Immature natural killer cell (primary cell): Measurements from ENCODE around the gene STRN3. TPM values are rescaled to one million over a fixed set of nuclear protein-coding genes. Genes with fewer than 3 reads are reported as not detected.
A peak's percentile ranks its signal among the peaks of the same experiment; 100 is the strongest.

Experiments used
- DNase-seq, 3 donors: peaks; one replicate each; pipeline ENCODE4 v3.0.0; 2022; ENCODE audit warnings: mixed read lengths in 1 of 3
- H3K27ac Mint-ChIP-seq, 6 donors: one replicate each; pipeline ENCODE4 v1.8.0; 2020; ENCODE audit warnings: mixed read lengths in 6 of 6, mild to moderate bottlenecking in 5 of 6, inconsistent platforms in 4 of 6, moderate library complexity in 3 of 6
- H3K27me3 Mint-ChIP-seq, 3 donors: one replicate each; pipeline ENCODE4 v1.8.0; 2020 to 2021; ENCODE audit warnings: low read depth in 3 of 3, mild to moderate bottlenecking in 3 of 3, mixed read lengths in 3 of 3, moderate library complexity in 3 of 3, inconsistent platforms in 1 of 3
- H3K36me3 Mint-ChIP-seq, 3 donors: one replicate each; pipeline ENCODE4 v1.8.0; 2020; ENCODE audit warnings: mixed read lengths in 3 of 3, inconsistent platforms in 2 of 3, mild to moderate bottlenecking in 2 of 3
- H3K4me1 Mint-ChIP-seq, 2 donors: one replicate each; pipeline ENCODE4 v1.8.0; 2020; ENCODE audit warnings: inconsistent platforms in 2 of 2, mild to moderate bottlenecking in 2 of 2, mixed read lengths in 2 of 2, moderate library complexity in 1 of 2
- H3K4me3 Mint-ChIP-seq, 5 donors: one replicate each; pipeline ENCODE4 v1.8.0; 2020; ENCODE audit warnings: mild to moderate bottlenecking in 5 of 5, mixed read lengths in 5 of 5, inconsistent platforms in 3 of 5, moderate library complexity in 3 of 5
- H3K9me3 Mint-ChIP-seq, 6 donors: one replicate each; pipeline ENCODE4 v1.8.0; 2020; ENCODE audit warnings: mild to moderate bottlenecking in 6 of 6, mixed read lengths in 6 of 6, inconsistent platforms in 4 of 6, moderate library complexity in 3 of 6
- polyA plus RNA-seq, 3 donors: library from polyadenylated mRNA; unstranded; fragments of 300-500 nt; fragmentation: Illumina TruSeq; gene quantifications; one replicate each; pipeline ENCODE4 v1.2.3, GENCODE V29; 2021

STRN3 gene
- polyA plus RNA-seq, 3 donors from 2014 or later: 2.8 to 3.7 TPM; not detected in 1

- Mint-ChIP-seq H3K4me1 (peaks cover 24 to 40% of the 10 kb centered on the region in 2 donors), H3K9me3 (no peaks in the 10 kb centered on the region), H3K4me3 (peak overlapping the region; percentile 97 to 100 (median 99)), H3K36me3 (peaks cover 0 to under 1% (median 0%) of the 10 kb centered on the region in 3 donors), H3K27me3 (peaks cover 4 to 10% (median 7%) of the 10 kb centered on the region in 3 donors), H3K27ac (peak overlapping the region; percentile 95 to 99 (median 98))
- DNase-seq: peak; percentile 91
These were observed 464 bp upstream of the STRN3 start for GRCh38 chr14:31026450-31027235.

GRCh38 chr14:31025367-31026076 lies 657 bp downstream of the STRN3 start, which contains the start of gene AP4S1:
Gene AP4S1 (plus strand): TSS chr14:31025649. CDS start chr14:31066197, 40,548 bp downstream.
- Mint-ChIP-seq H3K4me3 (peak within 1 kb of the TSS; percentile 97 to 100 (median 99)), H3K4me1 (peaks cover 27 to 51% of the 10 kb centered on the region in 2 donors), H3K27ac (peak within 1 kb of the TSS; percentile 95 to 99 (median 98)), H3K36me3 (peaks cover 0 to 10% (median 0%) of the 10 kb centered on the region in 3 donors), H3K27me3 (peaks cover 4 to 10% (median 7%) of the 10 kb centered on the region in 3 donors), H3K9me3 (no peaks in the 10 kb centered on the region)
- peak; percentile 47 to 53 (median 48) for DNase-seq

GRCh38 chr14:31024577-31025366 lies 1.4 kb downstream of the STRN3 start:
- peak overlapping the region; percentile 83 to 93 (median 90) for H3K27ac Mint-ChIP-seq

GRCh38 chr14:31024010-31024480 lies 2.1 kb downstream of the STRN3 start:
- DNase-seq: no peak
- peaks cover 4 to 7% (median 7%) of the 10 kb centered on the region in 3 donors for H3K27me3 Mint-ChIP-seq
- peak overlapping the region; percentile 23 to 82 (median 43) for H3K4me3 Mint-ChIP-seq
- H3K27ac Mint-ChIP-seq: peak overlapping the region; percentile 53 to 88 (median 66)
- H3K4me1 Mint-ChIP-seq: peaks cover 29 to 51% of the 10 kb centered on the region in 2 donors
- no peaks in the 10 kb centered on the region for H3K9me3 Mint-ChIP-seq
- peaks cover 0 to 10% (median 0%) of the 10 kb centered on the region in 3 donors for H3K36me3 Mint-ChIP-seq

More at GRCh38 chr14:31024577-31025366, 1.4 kb downstream of the STRN3 start:
- Mint-ChIP-seq H3K9me3 (no peaks in the 10 kb centered on the region), H3K36me3 (peaks cover 0 to 10% (median 0%) of the 10 kb centered on the region in 3 donors), H3K4me1 (peaks cover 29 to 51% of the 10 kb centered on the region in 2 donors), H3K4me3 (peak overlapping the region; percentile 82 to 91 (median 88)), H3K27me3 (peaks cover 4 to 7% (median 7%) of the 10 kb centered on the region in 3 donors)
- no peak for DNase-seq

GRCh38 chr14:31022386-31022785 lies 3.8 kb downstream of the STRN3 start:
- Mint-ChIP-seq H3K4me1 (peaks cover 34 to 59% of the 10 kb centered on the region in 2 donors), H3K36me3 (peaks cover 0 to 10% (median 0%) of the 10 kb centered on the region in 3 donors), H3K4me3 (no peak overlapping the region), H3K9me3 (no peaks in the 10 kb centered on the region), H3K27ac (peak overlapping the region in 2 of 6 donors; percentile 51 to 68), H3K27me3 (peaks cover 4 to 7% (median 7%) of the 10 kb centered on the region in 3 donors)
- DNase-seq: no peak

GRCh38 chr14:31021576-31021949 lies 4.6 kb downstream of the STRN3 start:
- Mint-ChIP-seq H3K27me3 (peaks cover under 1 to 4% (median 2%) of the 10 kb centered on the region in 3 donors), H3K4me1 (peaks cover 27 to 51% of the 10 kb centered on the region in 2 donors), H3K9me3 (no peaks in the 10 kb centered on the region), H3K27ac (peak overlapping the region in 4 of 6 donors; percentile 1 to 61 (median 29)), H3K36me3 (peaks cover 0 to 10% (median 0%) of the 10 kb centered on the region in 3 donors), H3K4me3 (no peak overlapping the region)
- DNase-seq: no peak

GRCh38 chr14:31020834-31021575 lies 5.2 kb downstream of the STRN3 start:
- no peak overlapping the region for H3K4me3 Mint-ChIP-seq
- peaks cover 27 to 54% of the 10 kb centered on the region in 2 donors for H3K4me1 Mint-ChIP-seq
- H3K27me3 Mint-ChIP-seq: peaks cover 0 to 2% (median 0%) of the 10 kb centered on the region in 3 donors
- H3K27ac Mint-ChIP-seq: peak overlapping the region in 3 of 6 donors; percentile 1 to 43 (median 15)
- DNase-seq: no peak
- no peaks in the 10 kb centered on the region for H3K9me3 Mint-ChIP-seq
- H3K36me3 Mint-ChIP-seq: peaks cover 0 to 10% (median 0%) of the 10 kb centered on the region in 3 donors

GRCh38 chr14:31018057-31018645 lies 8.0 kb downstream of the STRN3 start:
- Mint-ChIP-seq H3K27ac (no peak overlapping the region), H3K4me3 (no peak overlapping the region), H3K27me3 (no peaks in the 10 kb centered on the region), H3K36me3 (peaks cover 0 to 10% (median 0%) of the 10 kb centered on the region in 3 donors), H3K9me3 (no peaks in the 10 kb centered on the region), H3K4me1 (peaks cover 12 to 42% of the 10 kb centered on the region in 2 donors)
- no peak for DNase-seq

GRCh38 chr14:31013841-31014240 lies 12.3 kb downstream of the STRN3 start:
- Mint-ChIP-seq H3K27ac (no peak overlapping the region), H3K36me3 (peaks cover 0 to 4% (median 0%) of the 10 kb centered on the region in 3 donors), H3K9me3 (no peaks in the 10 kb centered on the region), H3K4me1 (peaks cover 9 to 33% of the 10 kb centered on the region in 2 donors), H3K4me3 (no peak overlapping the region), H3K27me3 (no peaks in the 10 kb centered on the region)
- DNase-seq: no peak

- no peaks in the 10 kb centered on the region for H3K27me3 Mint-ChIP-seq
- H3K9me3 Mint-ChIP-seq: no peaks in the 10 kb centered on the region
- DNase-seq: no peak
- peaks cover 5 to 20% of the 10 kb centered on the region in 2 donors for H3K4me1 Mint-ChIP-seq
- no peak overlapping the region for H3K4me3 Mint-ChIP-seq
- no peak overlapping the region for H3K27ac Mint-ChIP-seq
- H3K36me3 Mint-ChIP-seq: peaks cover 0 to 4% (median 4%) of the 10 kb centered on the region in 3 donors
These were observed 15.2 kb downstream of the STRN3 start for GRCh38 chr14:31010935-31011334.

GRCh38 chr14:31009836-31010574 lies 16.2 kb downstream of the STRN3 start:
- H3K9me3 Mint-ChIP-seq: no peaks in the 10 kb centered on the region
- H3K27me3 Mint-ChIP-seq: no peaks in the 10 kb centered on the region
- H3K27ac Mint-ChIP-seq: no peak overlapping the region
- H3K4me1 Mint-ChIP-seq: peaks cover 5 to 11% of the 10 kb centered on the region in 2 donors
- H3K4me3 Mint-ChIP-seq: no peak overlapping the region
- no peak for DNase-seq
- H3K36me3 Mint-ChIP-seq: peaks cover 0 to 4% (median 4%) of the 10 kb centered on the region in 3 donors
